Measurements from ENCODE around the gene NUDT16L1.

Gene NUDT16L1

GRCh38 chr16:4683255-4684057, 9.9 kb upstream of the NUDT16L1 start:
- no peaks in the 10 kb centered on the region for H3K27me3 ChIP-seq (ENCODE audit: insufficient read depth, low read length, poor library complexity)
- no peaks in the 10 kb centered on the region for H3K79me2 ChIP-seq (ENCODE audit: control insufficient read depth, insufficient read depth, low read length)
- no peak overlapping the region for H3K4ac ChIP-seq (ENCODE audit: low read depth, low read length)
- no peak overlapping the region for H3K4me3 ChIP-seq (ENCODE audit: low read length)
- H3K9ac ChIP-seq (ENCODE audit: low read length): no peak overlapping the region
- no peak overlapping the region for H4K5ac ChIP-seq (ENCODE audit: low read length)
- H2BK15ac ChIP-seq (replicated peaks; ENCODE audit: low read depth): no peak overlapping the region
- H3K4me2 ChIP-seq (ENCODE audit: low read length): no peak overlapping the region
- no peaks in the 10 kb centered on the region for H3K4me1 ChIP-seq (ENCODE audit: control insufficient read depth, low read depth, low read length)
- no CpG with 5 or more reads among the region's 17 CpGs for WGBS (ENCODE audit: extremely low coverage, insufficient coverage, low lambda C conversion rate)
- no peak overlapping the region for H2BK5ac ChIP-seq (ENCODE audit: low read length)
- H3K36me3 ChIP-seq (ENCODE audit: control insufficient read depth, insufficient read depth, low read length): no peaks in the 10 kb centered on the region
- H3K18ac ChIP-seq (ENCODE audit: low read length): no peak overlapping the region
- H2AK5ac ChIP-seq (ENCODE audit: low read length): no peak overlapping the region
- no peak for DNase-seq
- no peak overlapping the region for H2BK120ac ChIP-seq (ENCODE audit: low read depth, low read length)
- no peak overlapping the region for H4K8ac ChIP-seq (ENCODE audit: low read depth, low read length)
- H3K56ac ChIP-seq (ENCODE audit: low read length): no peak overlapping the region
- no peak overlapping the region for H3K27ac ChIP-seq (ENCODE audit: low read depth, low read length)
- no peak overlapping the region for H3K23ac ChIP-seq (ENCODE audit: low read length)
- H3K79me1 ChIP-seq (ENCODE audit: low read length): no peaks in the 10 kb centered on the region

DNA sequence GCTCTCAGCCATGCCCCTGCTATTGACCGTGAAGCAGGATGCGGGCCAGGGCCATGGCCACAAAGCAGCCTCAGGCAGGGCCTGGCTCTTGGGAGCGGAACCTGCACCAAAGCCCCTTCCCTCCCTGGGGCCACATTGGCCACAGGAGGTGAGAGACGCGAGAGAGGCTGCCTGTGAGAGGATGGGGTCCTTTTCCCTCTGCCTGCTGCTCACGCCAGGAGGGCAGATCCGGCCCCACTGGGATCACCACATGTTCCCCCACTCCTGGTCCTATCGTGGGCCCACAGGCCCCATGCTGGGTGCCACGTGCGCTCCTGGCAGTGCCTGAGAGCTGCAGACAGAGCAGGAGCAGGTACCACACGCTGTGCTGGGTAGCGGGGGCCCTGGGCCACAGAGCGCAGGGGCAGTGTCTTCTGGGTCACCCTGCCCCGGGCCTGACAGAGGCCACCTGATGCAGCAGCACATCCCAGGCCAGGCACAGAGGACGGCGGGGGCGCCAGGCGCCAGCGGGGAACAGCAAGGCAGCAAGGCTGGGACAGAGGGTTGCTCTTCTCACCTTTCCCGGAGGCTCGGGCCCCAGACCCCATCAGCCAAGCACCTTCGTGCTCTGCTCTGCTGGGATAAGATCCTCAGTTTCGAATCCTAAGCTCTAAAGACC, 9.2 kb upstream of the NUDT16L1 start:
- H3K18ac ChIP-seq (ENCODE audit: low read length): no peak overlapping the region

GRCh38 chr16:4684763-4685162, 8.6 kb upstream of the NUDT16L1 start:
- no peak overlapping the region for H3K23ac ChIP-seq (ENCODE audit: low read length)
- no peak overlapping the region for H4K5ac ChIP-seq (ENCODE audit: low read length)
- H3K4me1 ChIP-seq (ENCODE audit: control insufficient read depth, low read depth, low read length): no peaks in the 10 kb centered on the region
- no peak overlapping the region for H3K27ac ChIP-seq (ENCODE audit: low read depth, low read length)
- H3K36me3 ChIP-seq (ENCODE audit: control insufficient read depth, insufficient read depth, low read length): no peaks in the 10 kb centered on the region
- H3K56ac ChIP-seq (ENCODE audit: low read length): no peak overlapping the region
- H3K79me1 ChIP-seq (ENCODE audit: low read length): no peaks in the 10 kb centered on the region
- H4K8ac ChIP-seq (ENCODE audit: low read depth, low read length): no peak overlapping the region
- H2BK15ac ChIP-seq (replicated peaks; ENCODE audit: low read depth): no peak overlapping the region
- no peak overlapping the region for H2AK5ac ChIP-seq (ENCODE audit: low read length)
- H2BK5ac ChIP-seq (ENCODE audit: low read length): no peak overlapping the region
- no peak for DNase-seq
- H3K27me3 ChIP-seq (ENCODE audit: insufficient read depth, low read length, poor library complexity): no peaks in the 10 kb centered on the region
- no CpG with 5 or more reads among the region's 13 CpGs for WGBS (ENCODE audit: extremely low coverage, insufficient coverage, low lambda C conversion rate)
- no peak overlapping the region for H3K4me2 ChIP-seq (ENCODE audit: low read length)
- H3K18ac ChIP-seq (ENCODE audit: low read length): no peak overlapping the region
- no peak overlapping the region for H2BK120ac ChIP-seq (ENCODE audit: low read depth, low read length)
- H3K4ac ChIP-seq (ENCODE audit: low read depth, low read length): no peak overlapping the region
- no peak overlapping the region for H3K4me3 ChIP-seq (ENCODE audit: low read length)
- no peak overlapping the region for H3K9ac ChIP-seq (ENCODE audit: low read length)
- H3K79me2 ChIP-seq (ENCODE audit: control insufficient read depth, insufficient read depth, low read length): no peaks in the 10 kb centered on the region

More for the DNA sequence above, 9.2 kb upstream of the NUDT16L1 start:
- Histone ChIP-seq H2AK5ac (ENCODE audit: low read length) (no peak overlapping the region), H3K27me3 (ENCODE audit: insufficient read depth, low read length, poor library complexity) (no peaks in the 10 kb centered on the region), H3K79me2 (ENCODE audit: control insufficient read depth, insufficient read depth, low read length) (no peaks in the 10 kb centered on the region), H3K27ac (ENCODE audit: low read depth, low read length) (no peak overlapping the region), H3K4ac (ENCODE audit: low read depth, low read length) (no peak overlapping the region), H3K4me3 (ENCODE audit: low read length) (no peak overlapping the region), H3K56ac (ENCODE audit: low read length) (no peak overlapping the region), H2BK120ac (ENCODE audit: low read depth, low read length) (no peak overlapping the region), H4K8ac (ENCODE audit: low read depth, low read length) (no peak overlapping the region), H4K5ac (ENCODE audit: low read length) (no peak overlapping the region), H2BK15ac (replicated peaks; ENCODE audit: low read depth) (no peak overlapping the region), H3K9ac (ENCODE audit: low read length) (no peak overlapping the region), H2BK5ac (ENCODE audit: low read length) (no peak overlapping the region), H3K36me3 (ENCODE audit: control insufficient read depth, insufficient read depth, low read length) (no peaks in the 10 kb centered on the region), H3K4me2 (ENCODE audit: low read length) (no peak overlapping the region), H3K4me1 (ENCODE audit: control insufficient read depth, low read depth, low read length) (no peaks in the 10 kb centered on the region), H3K23ac (ENCODE audit: low read length) (no peak overlapping the region), H3K79me1 (ENCODE audit: low read length) (no peaks in the 10 kb centered on the region)
- no peak for DNase-seq
- WGBS (ENCODE audit: extremely low coverage, insufficient coverage, low lambda C conversion rate): no CpG with 5 or more reads among the region's 23 CpGs

- Histone ChIP-seq H3K56ac (ENCODE audit: low read length) (no peak overlapping the region), H3K18ac (ENCODE audit: low read length) (no peak overlapping the region), H3K23ac (ENCODE audit: low read length) (no peak overlapping the region), H3K4me2 (ENCODE audit: low read length) (no peak overlapping the region), H3K4ac (ENCODE audit: low read depth, low read length) (no peak overlapping the region), H2BK5ac (ENCODE audit: low read length) (no peak overlapping the region), H3K27ac (ENCODE audit: low read depth, low read length) (no peak overlapping the region), H3K79me2 (ENCODE audit: control insufficient read depth, insufficient read depth, low read length) (no peaks in the 10 kb centered on the region), H3K9ac (ENCODE audit: low read length) (no peak overlapping the region), H2BK15ac (replicated peaks; ENCODE audit: low read depth) (no peak overlapping the region), H4K5ac (ENCODE audit: low read length) (no peak overlapping the region), H3K27me3 (ENCODE audit: insufficient read depth, low read length, poor library complexity) (no peaks in the 10 kb centered on the region), H3K36me3 (ENCODE audit: control insufficient read depth, insufficient read depth, low read length) (no peaks in the 10 kb centered on the region), H3K79me1 (ENCODE audit: low read length) (no peaks in the 10 kb centered on the region), H3K4me3 (ENCODE audit: low read length) (no peak overlapping the region), H4K8ac (ENCODE audit: low read depth, low read length) (no peak overlapping the region), H2AK5ac (ENCODE audit: low read length) (no peak overlapping the region), H2BK120ac (ENCODE audit: low read depth, low read length) (no peak overlapping the region), H3K4me1 (ENCODE audit: control insufficient read depth, low read depth, low read length) (no peaks in the 10 kb centered on the region)
- no peak for DNase-seq
- no CpG with 5 or more reads among the region's 13 CpGs for WGBS (ENCODE audit: extremely low coverage, insufficient coverage, low lambda C conversion rate)
Observed at GRCh38 chr16:4685292-4685691, 8.1 kb upstream of the NUDT16L1 start.

DNA sequence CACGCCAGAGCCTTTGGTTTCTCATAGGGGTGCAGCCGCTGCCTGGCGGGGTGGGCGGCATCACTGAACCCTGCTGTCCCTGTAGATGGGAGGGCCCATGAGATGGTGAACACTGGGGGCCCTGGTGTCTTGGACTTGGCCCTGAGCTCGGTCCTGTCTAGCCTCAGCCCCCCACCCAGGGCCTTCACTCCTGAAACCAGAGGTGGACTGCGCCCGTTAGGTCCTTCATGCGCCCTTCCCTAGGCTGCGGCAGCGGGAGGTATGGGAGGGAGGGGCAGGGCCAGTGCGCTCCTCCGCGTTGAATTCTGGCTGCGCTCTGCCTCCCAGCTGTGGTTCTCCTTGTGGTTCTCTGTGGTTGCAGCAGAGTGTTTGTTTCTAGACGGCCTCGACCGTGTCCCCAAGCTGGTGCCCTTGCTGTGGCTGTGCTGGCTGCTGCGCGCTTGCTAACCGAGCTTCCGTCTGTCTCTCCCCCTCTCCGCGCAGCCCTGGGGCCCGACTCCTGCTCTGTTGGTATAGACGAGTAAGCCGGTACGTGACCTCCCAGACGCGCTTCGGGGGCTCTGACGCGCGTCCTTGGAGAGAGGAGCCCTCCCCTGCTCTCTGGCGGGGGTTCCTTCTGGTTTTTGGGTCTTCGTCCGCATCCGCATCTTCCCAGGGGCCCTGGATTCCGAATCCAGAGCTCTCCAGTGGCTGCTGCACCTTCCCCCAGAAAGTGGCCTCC, 7.4 kb upstream of the NUDT16L1 start:
- no peak overlapping the region for H3K18ac ChIP-seq (ENCODE audit: low read length)
- H2BK120ac ChIP-seq (ENCODE audit: low read depth, low read length): no peak overlapping the region
- no peaks in the 10 kb centered on the region for H3K79me2 ChIP-seq (ENCODE audit: control insufficient read depth, insufficient read depth, low read length)
- no peak overlapping the region for H3K56ac ChIP-seq (ENCODE audit: low read length)
- H3K23ac ChIP-seq (ENCODE audit: low read length): no peak overlapping the region
- H3K4ac ChIP-seq (ENCODE audit: low read depth, low read length): no peak overlapping the region
- no peak overlapping the region for H4K8ac ChIP-seq (ENCODE audit: low read depth, low read length)
- H3K9ac ChIP-seq (ENCODE audit: low read length): no peak overlapping the region
- H3K79me1 ChIP-seq (ENCODE audit: low read length): no peaks in the 10 kb centered on the region
- WGBS (ENCODE audit: extremely low coverage, insufficient coverage, low lambda C conversion rate): no CpG with 5 or more reads among the region's 38 CpGs
- no peaks in the 10 kb centered on the region for H3K36me3 ChIP-seq (ENCODE audit: control insufficient read depth, insufficient read depth, low read length)
- no peak overlapping the region for H4K5ac ChIP-seq (ENCODE audit: low read length)
- H3K27ac ChIP-seq (ENCODE audit: low read depth, low read length): no peak overlapping the region
- no peak overlapping the region for H2BK15ac ChIP-seq (replicated peaks; ENCODE audit: low read depth)
- H3K27me3 ChIP-seq (ENCODE audit: insufficient read depth, low read length, poor library complexity): no peaks in the 10 kb centered on the region
- H2AK5ac ChIP-seq (ENCODE audit: low read length): no peak overlapping the region
- no peak overlapping the region for H3K4me3 ChIP-seq (ENCODE audit: low read length)
- no peaks in the 10 kb centered on the region for H3K4me1 ChIP-seq (ENCODE audit: control insufficient read depth, low read depth, low read length)
- DNase-seq: no peak
- H2BK5ac ChIP-seq (ENCODE audit: low read length): no peak overlapping the region
- no peak overlapping the region for H3K4me2 ChIP-seq (ENCODE audit: low read length)

All from mesendoderm (in vitro differentiated cells).